Activated naive CD8-positive, alpha-beta T cell treated with anti-CD3 and anti-CD28 coated beads, Interleukin-2, amount 50 U/mL, for 16 hours (primary cell): Measurements from ENCODE around the gene GPR161.

Experiments used
- DNase-seq: peaks from one replicate; pipeline ENCODE4 v3.0.0-alpha.2; 2020; ENCODE audit warnings: low read depth, low spot score

Gene GPR161

DNA sequence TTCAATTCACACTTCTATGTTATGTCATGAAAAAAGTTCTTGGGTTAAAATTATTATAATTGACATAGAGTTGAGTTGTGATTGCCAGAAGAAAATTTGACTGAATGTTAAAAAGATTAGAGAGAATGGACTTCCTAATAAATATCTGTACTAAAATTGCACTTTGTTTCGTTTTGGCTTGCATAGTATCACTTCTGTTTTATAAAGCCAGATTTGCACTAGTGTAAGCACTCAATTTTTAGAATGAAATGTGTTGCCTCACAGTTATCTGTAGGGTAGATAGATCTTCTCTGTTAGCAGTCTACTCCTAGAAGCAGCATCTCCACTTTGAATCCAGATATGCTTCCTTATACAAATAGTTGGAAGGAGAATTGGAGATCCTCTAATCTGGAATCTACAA, 104.7 kb downstream of the GPR161 start:
- no peak for DNase-seq

DNA sequence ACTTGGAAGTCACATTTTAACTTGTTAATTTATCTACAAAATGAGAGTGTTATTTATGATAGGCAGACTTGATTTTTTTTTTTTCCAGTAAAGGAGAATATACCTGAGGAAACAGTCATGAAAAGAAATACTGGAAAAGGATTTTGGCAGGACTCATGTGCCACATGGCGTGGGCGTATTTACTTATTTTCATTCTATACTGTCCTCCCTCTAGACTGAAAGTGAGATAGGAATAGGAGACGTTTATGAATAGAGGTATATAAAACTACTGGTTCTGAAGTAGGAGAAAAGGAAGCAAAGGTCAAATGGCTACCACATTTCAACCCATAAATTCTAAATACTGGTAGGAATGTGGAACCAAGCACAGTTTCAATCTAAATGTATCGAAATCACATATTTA, 105.1 kb downstream of the GPR161 start:
- no peak for DNase-seq

DNA sequence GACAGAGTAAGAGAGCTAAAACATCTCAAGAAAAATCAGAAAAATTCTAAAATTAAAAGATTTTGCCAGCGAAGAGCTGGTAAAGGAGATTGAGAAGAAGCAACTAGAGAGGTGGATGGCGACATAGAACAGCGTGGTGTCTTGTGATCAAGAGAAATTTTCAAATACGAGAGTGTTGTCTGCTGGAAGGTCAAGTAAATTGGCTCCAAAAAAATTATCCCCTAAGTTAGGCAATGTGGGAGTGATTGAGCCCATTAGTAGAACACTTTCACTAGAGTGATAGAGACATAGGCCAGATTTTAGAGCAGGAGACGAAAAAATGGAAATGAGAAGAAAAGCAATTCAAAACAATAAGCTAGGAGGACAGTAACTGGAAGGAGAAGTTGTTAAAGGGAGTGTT, 105.5 kb downstream of the GPR161 start:
- DNase-seq, result no peak
